DOHH2 (cell line): Measurements from ENCODE around the gene SYNJ2BP.

ENCODE experiments used
- CTCF ChIP-seq: fragments of 200-600 bp; sonication (generic); IDR thresholded peaks from one replicate; pipeline ENCODE4 v1.5.1; 2014; ENCODE audit warnings: antibody characterized with exemption, mild to moderate bottlenecking, low read depth, low read length; ENCODE audit not compliant: poor library complexity, severe bottlenecking
- EZH2phosphoT487 ChIP-seq: fragments of 200-600 bp; sonication (generic); IDR thresholded peaks from 2 replicates; pipeline ENCODE4 v1.6.1; 2017; ENCODE audit warnings: borderline replicate concordance, mild to moderate bottlenecking, antibody characterized with exemption, low read length, moderate library complexity, mixed read lengths

DNA sequence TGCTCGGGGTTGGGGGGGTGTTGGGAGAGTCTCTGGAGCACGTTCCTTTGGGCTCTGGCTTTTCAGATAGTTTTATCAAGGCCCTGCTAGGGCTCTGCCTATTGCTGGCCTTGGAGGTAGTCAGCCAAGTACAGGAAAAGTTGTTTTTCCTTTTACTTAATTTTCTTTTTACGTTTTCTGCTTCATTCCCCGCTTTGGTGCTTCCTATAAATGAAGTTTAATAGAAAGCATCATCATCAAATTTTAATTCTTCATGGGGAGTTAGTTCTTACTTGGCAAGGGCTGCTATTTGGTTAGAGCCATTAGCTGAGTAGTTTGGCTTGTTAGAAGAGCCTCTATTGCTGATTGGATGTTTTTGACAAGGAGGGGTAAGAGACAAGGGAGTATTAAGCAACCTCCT, 20.0 kb upstream of the SYNJ2BP start:
- TF ChIP-seq CTCF: no peak
- TF ChIP-seq EZH2phosphoT487: no peak
